Stimulated activated naive CD8-positive, alpha-beta T cell treated with anti-CD3 and anti-CD28 coated beads, Interleukin-15, amount 100 ng/mL, for 72 hours (primary cell): Measurements from ENCODE around the gene CXCL6.

Experiments used
- ATAC-seq: fragments of 150-1000 bp; cut with Tn5 transposase; 2 replicates; pipeline ENCODE4 v1.10.0; 2021; ENCODE audit warnings: mild to moderate bottlenecking, moderate library complexity
- DNase-seq, 2 donors: peaks; one replicate each; pipeline ENCODE4 v3.0.0; 2021 to 2022
- H3K27ac Mint-ChIP-seq, 2 donors: one replicate each; pipeline ENCODE4 v1.8.0; 2022; ENCODE audit warnings: mild to moderate bottlenecking in 2 of 2, mixed read lengths in 2 of 2, moderate library complexity in 2 of 2
- H3K27me3 Mint-ChIP-seq: one replicate; pipeline ENCODE4 v1.8.0; 2022; ENCODE audit warnings: mixed read lengths
- H3K4me1 Mint-ChIP-seq: one replicate; pipeline ENCODE4 v1.8.0; 2022; ENCODE audit warnings: mild to moderate bottlenecking, mixed read lengths
- H3K4me3 Mint-ChIP-seq, 2 donors: one replicate each; pipeline ENCODE4 v1.8.0; 2022; ENCODE audit warnings: mild to moderate bottlenecking in 2 of 2, mixed read lengths in 2 of 2, moderate library complexity in 1 of 2
- H3K9me3 Mint-ChIP-seq, 2 donors: one replicate each; pipeline ENCODE4 v1.8.0; 2022; ENCODE audit warnings: mixed read lengths in 2 of 2

The CXCL6 gene

GRCh38 chr4:73853246-73853704 lies 16.8 kb downstream of the CXCL6 start, which contains the start of gene PF4V1:
Gene PF4V1, plus strand, starts transcription at chr4:73853296. Its CDS starts 67 bp downstream, at chr4:73853363.
- ATAC-seq (peak; percentile 40), DNase-seq (no peak)
- Mint-ChIP-seq H3K4me1 (no peaks in the 10 kb centered on the region), H3K27ac (no peak within 1 kb of the TSS), H3K27me3 (peaks cover 9% of the 10 kb centered on the region), H3K9me3 (no peaks in the 10 kb centered on the region), H3K4me3 (no peak within 1 kb of the TSS)

- ATAC-seq = no peak
- Mint-ChIP-seq H3K4me3 (no peak overlapping the region), H3K9me3 (no peaks in the 10 kb centered on the region), H3K27ac (no peak overlapping the region), H3K4me1 (no peaks in the 10 kb centered on the region), H3K27me3 (peaks cover 9% of the 10 kb centered on the region)
- DNase-seq = no peak
These were observed 17.4 kb downstream of the CXCL6 start for GRCh38 chr4:73853718-73854473.

- H3K4me1 Mint-ChIP-seq = no peaks in the 10 kb centered on the region
- DNase-seq (no peak), ATAC-seq (no peak)
- no peak overlapping the region for H3K4me3 Mint-ChIP-seq
- H3K9me3 Mint-ChIP-seq = no peaks in the 10 kb centered on the region
- H3K27me3 Mint-ChIP-seq = peaks cover 9% of the 10 kb centered on the region
- H3K27ac Mint-ChIP-seq = no peak overlapping the region
These were observed 18.9 kb downstream of the CXCL6 start for GRCh38 chr4:73855406-73855805.

- Mint-ChIP-seq H3K4me1 (no peaks in the 10 kb centered on the region), H3K9me3 (no peaks in the 10 kb centered on the region), H3K27ac (no peak overlapping the region), H3K27me3 (peaks cover 9% of the 10 kb centered on the region), H3K4me3 (no peak overlapping the region)
- ATAC-seq (no peak), DNase-seq (no peak)
These were observed 20.0 kb downstream of the CXCL6 start for GRCh38 chr4:73856518-73856917.

GRCh38 chr4:73859614-73860088 lies 23.2 kb downstream of the CXCL6 start:
- H3K9me3 Mint-ChIP-seq = no peaks in the 10 kb centered on the region
- H3K27me3 Mint-ChIP-seq = no peaks in the 10 kb centered on the region
- H3K27ac Mint-ChIP-seq = no peak overlapping the region
- H3K4me1 Mint-ChIP-seq = no peaks in the 10 kb centered on the region
- no peak for ATAC-seq
- no peak for DNase-seq
- no peak overlapping the region for H3K4me3 Mint-ChIP-seq

- Mint-ChIP-seq H3K9me3 (no peaks in the 10 kb centered on the region), H3K4me3 (no peak overlapping the region), H3K4me1 (no peaks in the 10 kb centered on the region), H3K27ac (no peak overlapping the region), H3K27me3 (no peaks in the 10 kb centered on the region)
- no peak for DNase-seq
- no peak for ATAC-seq
These were observed 23.7 kb downstream of the CXCL6 start for GRCh38 chr4:73860181-73860580.

GRCh38 chr4:73860917-73861316 lies 24.4 kb downstream of the CXCL6 start:
- ATAC-seq (no peak), DNase-seq (no peak)
- H3K4me3 Mint-ChIP-seq = no peak overlapping the region
- H3K4me1 Mint-ChIP-seq = no peaks in the 10 kb centered on the region
- no peaks in the 10 kb centered on the region for H3K9me3 Mint-ChIP-seq
- H3K27me3 Mint-ChIP-seq = no peaks in the 10 kb centered on the region
- H3K27ac Mint-ChIP-seq = no peak overlapping the region

GRCh38 chr4:73862322-73862721 lies 25.8 kb downstream of the CXCL6 start:
- DNase-seq = no peak
- Mint-ChIP-seq H3K9me3 (no peaks in the 10 kb centered on the region), H3K27ac (no peak overlapping the region), H3K4me1 (no peaks in the 10 kb centered on the region), H3K4me3 (no peak overlapping the region), H3K27me3 (no peaks in the 10 kb centered on the region)
- no peak for ATAC-seq

GRCh38 chr4:73864365-73864764 lies 27.9 kb downstream of the CXCL6 start:
- Mint-ChIP-seq H3K9me3 (no peaks in the 10 kb centered on the region), H3K4me3 (no peak overlapping the region), H3K4me1 (peaks cover 12% of the 10 kb centered on the region), H3K27me3 (peaks cover 16% of the 10 kb centered on the region), H3K27ac (no peak overlapping the region)
- DNase-seq (no peak), ATAC-seq (no peak)

GRCh38 chr4:73864961-73865360 lies 28.5 kb downstream of the CXCL6 start:
- Mint-ChIP-seq H3K27me3 (peaks cover 22% of the 10 kb centered on the region), H3K4me3 (no peak overlapping the region), H3K27ac (no peak overlapping the region), H3K9me3 (no peaks in the 10 kb centered on the region), H3K4me1 (peaks cover 16% of the 10 kb centered on the region)
- DNase-seq (no peak), ATAC-seq (no peak)

- ATAC-seq (no peak), DNase-seq (no peak)
- Mint-ChIP-seq H3K4me3 (no peak overlapping the region), H3K9me3 (no peaks in the 10 kb centered on the region), H3K27ac (no peak overlapping the region), H3K27me3 (peaks cover 27% of the 10 kb centered on the region), H3K4me1 (peaks cover 16% of the 10 kb centered on the region)
These were observed 29.1 kb downstream of the CXCL6 start for GRCh38 chr4:73865431-73866096.

GRCh38 chr4:73866246-73866645 lies 29.8 kb downstream of the CXCL6 start:
- Mint-ChIP-seq H3K27ac (no peak overlapping the region), H3K27me3 (peaks cover 27% of the 10 kb centered on the region), H3K9me3 (no peaks in the 10 kb centered on the region), H3K4me3 (no peak overlapping the region), H3K4me1 (peaks cover 16% of the 10 kb centered on the region)
- no peak for DNase-seq
- no peak for ATAC-seq

GRCh38 chr4:73867783-73868182 lies 31.3 kb downstream of the CXCL6 start:
- Mint-ChIP-seq H3K27me3 (peaks cover 27% of the 10 kb centered on the region), H3K4me1 (peaks cover 16% of the 10 kb centered on the region), H3K9me3 (peaks cover 0 to 2% of the 10 kb centered on the region in 2 donors), H3K4me3 (no peak overlapping the region), H3K27ac (no peak overlapping the region)
- DNase-seq = no peak
- no peak for ATAC-seq

GRCh38 chr4:73868206-73869129 lies 32.0 kb downstream of the CXCL6 start:
- ATAC-seq = peak; percentile 18
- H3K27me3 Mint-ChIP-seq = peaks cover 27% of the 10 kb centered on the region

More at GRCh38 chr4:73868206-73869129, 32.0 kb downstream of the CXCL6 start:
- no peak for DNase-seq
- Mint-ChIP-seq H3K4me3 (no peak overlapping the region), H3K4me1 (peaks cover 16% of the 10 kb centered on the region), H3K9me3 (peaks cover 0 to 4% of the 10 kb centered on the region in 2 donors), H3K27ac (no peak overlapping the region)
